Medulla oblongata (tissue), 1 donor: ENCODE measurements around the gene CASP14.
"Not testable (repeated sequence)": the region's sequence is repeated elsewhere in the genome, so short reads cannot be mapped to it uniquely, and the experiment has no call there.

Experiments used
- DNase-seq: peaks from one replicate; pipeline ENCODE4 v3.0.0-alpha.2; 2015; ENCODE audit errors: extremely low spot score

The CASP14 gene

GRCh38 chr19:15072930-15073647 lies 23.8 kb downstream of the CASP14 start:
- no peak for DNase-seq

- DNase-seq = no peak
Observed at GRCh38 chr19:15074371-15074770, 25.1 kb downstream of the CASP14 start.

- no peak for DNase-seq
Observed at GRCh38 chr19:15075806-15076205, 26.5 kb downstream of the CASP14 start.

GRCh38 chr19:15080002-15080401 lies 30.7 kb downstream of the CASP14 start:
- not testable (repeated sequence) for DNase-seq

GRCh38 chr19:15081911-15082310 lies 32.6 kb downstream of the CASP14 start, which contains the start of gene OR1I1:
Gene OR1I1 (plus strand): TSS chr19:15082211. CDS start chr19:15087066, 4,855 bp downstream.
- no peak for DNase-seq

GRCh38 chr19:15087182-15087581 lies 37.9 kb downstream of the CASP14 start:
- no peak for DNase-seq

GRCh38 chr19:15091918-15092753 lies 42.9 kb downstream of the CASP14 start:
- DNase-seq = peak; percentile 71

- no peak for DNase-seq
Observed at GRCh38 chr19:15093001-15093400, 43.7 kb downstream of the CASP14 start.

- no peak for DNase-seq
Observed at GRCh38 chr19:15096223-15096622, 46.9 kb downstream of the CASP14 start.

GRCh38 chr19:15097980-15098379 lies 48.7 kb downstream of the CASP14 start:
- not testable (repeated sequence) for DNase-seq

GRCh38 chr19:15098460-15098859 lies 49.2 kb downstream of the CASP14 start:
- no peak for DNase-seq

GRCh38 chr19:15099017-15099582 lies 49.8 kb downstream of the CASP14 start:
- no peak for DNase-seq

GRCh38 chr19:15101479-15102082 lies 52.3 kb downstream of the CASP14 start:
- no peak for DNase-seq

- no peak for DNase-seq
Observed at GRCh38 chr19:15104003-15104402, 54.7 kb downstream of the CASP14 start.

GRCh38 chr19:15104411-15104810 lies 55.1 kb downstream of the CASP14 start:
- no peak for DNase-seq

GRCh38 chr19:15105044-15105443 lies 55.8 kb downstream of the CASP14 start:
- DNase-seq = no peak

- DNase-seq = no peak
Observed at GRCh38 chr19:15107061-15108010, 58.1 kb downstream of the CASP14 start, which contains the start of gene SYDE1. Gene SYDE1 (plus strand): TSS chr19:15107401. CDS start chr19:15107434, 33 bp downstream.
